ENCODE results near the gene PHYH.

- TF ChIP-seq EZH2 (IDR thresholded peaks at IDR 0.05; ENCODE audit: low read length, unreplicated experiment) (no peak), CTCF (conservative IDR thresholded peaks at IDR 0.05; ENCODE audit: low read depth, low read length) (no peak), EZH2phosphoT487 (IDR thresholded peaks at IDR 0.05; ENCODE audit: borderline replicate concordance, low read length) (no peak)
These were observed 27.7 kb downstream of the PHYH start for GRCh38 chr10:13272164-13272571.
